Activated CD4-positive, alpha-beta T cell treated with anti-CD3 and anti-CD28 coated beads for 36 hours (primary cell): Measurements from ENCODE around the gene IGFBPL1. TPM values are rescaled to one million over a fixed set of nuclear protein-coding genes. Genes with fewer than 3 reads are reported as not detected.

Source experiments
- ATAC-seq: fragments of 200-7000 bp; cut with Tn5 transposase; one replicate; pipeline ENCODE4 v1.10.0; 2021; ENCODE audit warnings: mild to moderate bottlenecking, moderate library complexity
- CTCF ChIA-PET: fragments of 350-600 bp; sonication (Branson Sonifier 250); formaldehyde crosslinking; loops from one replicate; lab custom pipeline; 2021; ENCODE audit warnings: antibody characterized with exemption; lab: Charles Lee
- POLR2A ChIA-PET: fragments of 350-600 bp; sonication (Branson Sonifier 250); formaldehyde crosslinking; loops from one replicate; lab custom pipeline; 2021; ENCODE audit warnings: antibody characterized with exemption, inconsistent platforms; lab: Charles Lee
- DNase-seq: peaks from one replicate; pipeline ENCODE4 v3.0.0-alpha.2; 2020
- H3K27ac Mint-ChIP-seq: one replicate; pipeline ENCODE4 v1.8.0; 2021; ENCODE audit warnings: mixed read lengths
- H3K27me3 Mint-ChIP-seq: one replicate; pipeline ENCODE4 v1.8.0; 2021; ENCODE audit warnings: mixed read lengths
- H3K36me3 Mint-ChIP-seq: one replicate; pipeline ENCODE4 v1.8.0; 2021; ENCODE audit warnings: low read depth, mixed read lengths
- H3K4me1 Mint-ChIP-seq: one replicate; pipeline ENCODE4 v1.8.0; 2021; ENCODE audit warnings: mixed read lengths
- H3K4me3 Mint-ChIP-seq: one replicate; pipeline ENCODE4 v1.8.0; 2021; ENCODE audit warnings: mild to moderate bottlenecking, moderate library complexity, mixed read lengths
- H3K9me3 Mint-ChIP-seq: one replicate; pipeline ENCODE4 v1.8.0; 2021; ENCODE audit warnings: low read depth, mixed read lengths
- intact Hi-C, 2 experiments: fragments of 100-400 bp; cut with DNase I in 1 of 2; cut with micrococcal nuclease in 1 of 2; formaldehyde crosslinking; loops; one replicate each; pipeline versions ENCODE4 v1.14.2 to v1.15.1; 2022 to 2024; cut with DNase I, micrococcal nuclease
- total RNA-seq, 2 experiments: library from RNA; stranded (reverse); gene quantifications; one replicate each; pipeline ENCODE4 v1.2.3, GENCODE V29; 2021

IGFBPL1 gene
- total RNA-seq, 2 experiments from 2014 or later, result 0.21 TPM; not detected in 1

DNA sequence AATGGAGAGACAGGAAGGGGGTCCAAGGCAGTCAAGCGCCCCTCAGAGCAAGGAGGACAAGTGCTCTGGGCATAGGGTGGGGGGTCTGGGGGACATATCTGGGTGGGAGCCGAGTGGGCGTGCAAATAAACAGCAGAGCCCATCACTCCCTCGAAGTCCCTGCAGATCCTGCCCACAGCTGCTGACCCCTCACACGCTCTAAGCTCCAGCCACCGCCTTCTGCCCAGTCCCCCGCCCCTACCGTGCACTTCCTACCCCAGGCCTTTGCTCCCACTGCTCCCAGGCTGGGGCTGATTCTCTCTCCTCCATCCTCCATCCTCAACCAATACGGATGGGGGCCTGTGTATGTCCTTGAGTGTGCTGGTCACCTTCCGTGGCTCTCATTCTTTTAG is 48.7 kb downstream of the IGFBPL1 start:
- H3K9me3 Mint-ChIP-seq, result no peaks in the 10 kb centered on the region
- H3K4me1 Mint-ChIP-seq, result no peaks in the 10 kb centered on the region
- no peak overlapping the region for H3K4me3 Mint-ChIP-seq
- no peak overlapping the region for H3K27ac Mint-ChIP-seq
- intact Hi-C loops, result no loop called here
- peaks cover 2% of the 10 kb centered on the region for H3K27me3 Mint-ChIP-seq
- POLR2A ChIA-PET, result interaction anchor here (0.7 kb wide), 1 partner anchor 13 kb away, joined by 6 read pairs; no protein-coding TSS in a partner anchor
- no peak for DNase-seq
- ATAC-seq, result no peak
- CTCF ChIA-PET, result no interaction called here
- H3K36me3 Mint-ChIP-seq, result no peaks in the 10 kb centered on the region

DNA sequence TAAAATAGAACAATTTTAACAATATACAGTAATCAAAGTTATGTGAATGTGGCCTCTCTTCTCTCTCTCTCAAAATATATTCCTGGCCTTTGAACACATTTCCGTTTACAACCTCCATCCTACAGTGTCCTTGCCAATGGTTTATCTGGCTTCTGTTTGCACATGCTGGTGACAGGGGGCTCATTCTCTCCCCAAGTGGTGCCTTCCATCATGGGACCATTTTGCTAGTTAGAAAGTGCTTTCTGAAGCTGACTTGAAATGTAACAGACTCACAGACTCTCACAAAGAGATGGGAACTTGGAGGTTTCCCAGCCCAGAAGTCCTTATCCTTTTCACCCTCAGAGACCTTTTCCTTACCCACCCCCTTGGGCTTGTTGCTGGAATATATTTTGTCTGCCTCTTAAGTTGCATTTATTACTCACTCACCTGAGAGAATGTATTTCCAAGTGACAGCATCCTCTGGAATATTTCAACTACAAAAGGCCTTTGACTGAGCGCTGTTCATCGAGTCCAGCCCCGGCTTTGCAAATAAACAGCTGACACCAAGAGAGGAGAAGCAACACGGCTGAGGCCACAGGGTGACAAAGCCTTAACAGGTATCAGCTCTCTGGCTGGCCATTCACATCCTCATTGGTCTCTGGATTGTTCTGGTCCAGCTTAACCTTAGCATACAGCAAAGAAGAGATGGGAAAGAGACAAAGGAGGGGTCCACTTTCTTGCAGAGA is 49.2 kb downstream of the IGFBPL1 start:
- CTCF ChIA-PET, result interaction anchor here (0.7 to 1.5 kb wide), 3 partner anchors 26 to 179 kb away, joined by 3 read pairs; no protein-coding TSS in a partner anchor
- H3K27ac Mint-ChIP-seq, result no peak overlapping the region
- no peak overlapping the region for H3K4me3 Mint-ChIP-seq
- POLR2A ChIA-PET, result interaction anchor here (0.7 kb wide), 1 partner anchor 14 kb away, joined by 6 read pairs; no protein-coding TSS in a partner anchor
- DNase-seq, result no peak
- peaks cover 2% of the 10 kb centered on the region for H3K27me3 Mint-ChIP-seq
- H3K36me3 Mint-ChIP-seq, result no peaks in the 10 kb centered on the region
- H3K4me1 Mint-ChIP-seq, result no peaks in the 10 kb centered on the region
- no peak for ATAC-seq
- intact Hi-C loops, result no loop called here
- H3K9me3 Mint-ChIP-seq, result no peaks in the 10 kb centered on the region

DNA sequence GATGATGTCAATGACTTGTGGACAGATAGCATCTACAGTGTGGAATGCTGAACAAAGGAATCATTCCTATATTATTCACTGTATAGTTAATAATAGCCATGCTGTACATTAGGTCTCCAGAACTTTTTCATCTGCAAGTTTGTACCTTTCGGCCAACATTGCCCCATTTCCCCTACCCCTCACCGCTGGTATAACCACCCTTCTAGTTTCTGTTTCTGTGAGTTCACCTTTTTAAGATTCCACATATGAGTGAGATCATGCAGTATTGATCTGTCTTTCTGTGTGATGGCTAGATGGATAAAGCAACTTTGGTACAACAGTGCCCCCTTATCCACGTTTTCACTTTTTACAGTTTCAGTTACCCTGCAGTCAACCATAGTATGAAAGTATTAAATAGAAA is 50.6 kb downstream of the IGFBPL1 start:
- ChIA-PET CTCF (interaction anchor here (1.0 to 1.5 kb wide), 2 partner anchors 27 to 180 kb away, joined by 3 read pairs; no protein-coding TSS in a partner anchor), POLR2A (no interaction called here)
- H3K9me3 Mint-ChIP-seq, result no peaks in the 10 kb centered on the region
- DNase-seq (no peak), ATAC-seq (no peak)
- H3K4me1 Mint-ChIP-seq, result no peaks in the 10 kb centered on the region
- intact Hi-C loops, result no loop called here
- H3K36me3 Mint-ChIP-seq, result no peaks in the 10 kb centered on the region
- H3K4me3 Mint-ChIP-seq, result no peak overlapping the region
- no peak overlapping the region for H3K27ac Mint-ChIP-seq
- H3K27me3 Mint-ChIP-seq, result peaks cover 2% of the 10 kb centered on the region

DNA sequence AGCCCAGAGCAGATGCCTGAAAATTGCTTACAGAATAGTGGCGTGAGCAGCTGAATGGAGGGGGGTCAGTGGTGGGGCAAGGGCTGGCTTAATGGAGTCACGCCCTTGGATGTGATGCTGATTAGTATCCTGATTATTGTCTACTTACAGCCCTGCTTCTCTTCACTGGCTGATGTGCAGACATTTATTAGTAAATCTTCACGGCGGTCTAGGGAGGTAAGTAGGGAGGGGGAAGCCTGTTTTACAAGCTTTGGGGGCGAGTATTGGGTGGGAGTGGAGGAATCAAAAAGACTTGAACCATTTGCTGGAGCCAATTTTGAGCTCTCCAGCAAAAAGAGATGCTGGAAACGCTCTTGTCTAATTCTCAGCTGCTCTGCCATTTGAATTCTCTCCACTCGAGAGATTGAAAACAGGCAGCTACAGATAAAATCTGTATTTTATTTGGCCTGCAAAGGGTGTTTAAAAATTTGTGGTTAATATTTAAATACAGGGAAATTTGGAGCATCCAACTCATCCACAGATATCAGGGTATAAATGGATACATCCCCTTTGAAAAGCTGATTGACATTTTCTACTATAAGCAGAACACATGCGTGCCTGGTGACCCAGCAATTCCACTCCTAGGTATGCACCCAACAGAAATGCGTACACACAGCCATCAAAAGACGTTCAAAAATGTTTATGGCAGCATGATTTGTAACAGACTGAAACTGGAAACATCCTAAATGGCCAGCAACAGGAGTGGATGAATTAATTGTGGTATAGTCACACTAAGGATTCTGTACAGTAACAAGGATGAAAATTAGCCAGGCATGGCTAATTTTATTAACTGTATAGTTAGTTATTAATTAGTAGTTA is 51.3 kb downstream of the IGFBPL1 start:
- no peaks in the 10 kb centered on the region for H3K36me3 Mint-ChIP-seq
- peaks cover 2% of the 10 kb centered on the region for H3K27me3 Mint-ChIP-seq
- H3K4me3 Mint-ChIP-seq, result no peak overlapping the region
- H3K27ac Mint-ChIP-seq, result no peak overlapping the region
- ATAC-seq, result no peak
- no peak for DNase-seq
- no peaks in the 10 kb centered on the region for H3K9me3 Mint-ChIP-seq
- intact Hi-C loops, result no loop called here
- ChIA-PET POLR2A (no interaction called here), CTCF (interaction anchor here (0.8 to 1.0 kb wide), 2 partner anchors 212 to 1761 kb away, joined by 3 read pairs; no protein-coding TSS in a partner anchor)
- H3K4me1 Mint-ChIP-seq, result no peaks in the 10 kb centered on the region

DNA sequence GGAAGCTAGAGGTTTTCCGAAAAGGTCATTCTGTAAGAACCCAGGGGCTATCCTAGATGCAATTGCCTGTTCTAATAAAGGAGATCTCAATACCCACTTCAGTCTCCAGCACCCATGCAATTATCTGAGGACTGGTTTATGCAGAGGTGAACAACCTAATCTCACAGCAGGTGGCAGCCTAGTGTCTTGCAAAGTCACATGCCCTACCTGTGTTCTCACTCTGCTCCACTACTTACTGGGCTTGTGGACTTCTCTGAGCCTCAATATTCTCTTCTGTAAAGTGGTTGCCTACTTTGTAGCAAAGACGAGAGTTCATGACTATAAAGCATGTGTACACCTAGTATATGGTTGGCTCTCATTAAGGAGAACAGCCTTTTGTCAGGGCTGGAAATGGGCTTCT is 52.8 kb downstream of the IGFBPL1 start:
- ChIA-PET POLR2A (no interaction called here), CTCF (no interaction called here)
- H3K36me3 Mint-ChIP-seq, result no peaks in the 10 kb centered on the region
- peaks cover 2% of the 10 kb centered on the region for H3K27me3 Mint-ChIP-seq
- H3K4me3 Mint-ChIP-seq, result no peak overlapping the region
- no peak overlapping the region for H3K27ac Mint-ChIP-seq
- ATAC-seq (peak; percentile 75), DNase-seq (peak; percentile 47)
- no peaks in the 10 kb centered on the region for H3K9me3 Mint-ChIP-seq
- intact Hi-C loops, result loop anchor here in 1 of 2 experiments (1.0 kb wide), 2 partner anchors 29 to 62 kb away; no protein-coding TSS in a partner anchor
- H3K4me1 Mint-ChIP-seq, result no peaks in the 10 kb centered on the region

DNA sequence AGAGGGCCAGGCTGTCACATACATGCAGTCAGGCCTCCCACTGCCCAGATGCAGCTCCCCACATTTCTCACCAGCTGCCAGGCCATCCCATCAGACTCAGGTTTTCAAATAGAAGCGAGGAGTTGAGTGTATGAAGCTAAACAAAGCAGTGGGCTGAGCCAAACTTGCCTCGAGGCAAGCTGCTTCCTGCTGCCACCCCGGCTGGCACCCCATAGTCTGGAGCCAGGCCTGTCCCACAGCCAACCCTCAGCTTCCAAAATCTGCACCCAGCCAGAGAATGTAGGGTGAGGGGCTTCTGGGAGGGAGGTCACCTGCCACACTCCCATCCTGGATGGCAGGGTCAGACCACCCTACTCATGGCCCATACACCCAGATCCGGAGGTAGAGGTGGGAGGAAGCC is 54.1 kb downstream of the IGFBPL1 start:
- no peak for ATAC-seq
- Mint-ChIP-seq H3K4me1 (no peaks in the 10 kb centered on the region), H3K4me3 (no peak overlapping the region), H3K27me3 (peaks cover 4% of the 10 kb centered on the region), H3K27ac (no peak overlapping the region), H3K36me3 (no peaks in the 10 kb centered on the region), H3K9me3 (no peaks in the 10 kb centered on the region)
- DNase-seq, result no peak
- ChIA-PET POLR2A (no interaction called here), CTCF (no interaction called here)
- intact Hi-C loops, result no loop called here

DNA sequence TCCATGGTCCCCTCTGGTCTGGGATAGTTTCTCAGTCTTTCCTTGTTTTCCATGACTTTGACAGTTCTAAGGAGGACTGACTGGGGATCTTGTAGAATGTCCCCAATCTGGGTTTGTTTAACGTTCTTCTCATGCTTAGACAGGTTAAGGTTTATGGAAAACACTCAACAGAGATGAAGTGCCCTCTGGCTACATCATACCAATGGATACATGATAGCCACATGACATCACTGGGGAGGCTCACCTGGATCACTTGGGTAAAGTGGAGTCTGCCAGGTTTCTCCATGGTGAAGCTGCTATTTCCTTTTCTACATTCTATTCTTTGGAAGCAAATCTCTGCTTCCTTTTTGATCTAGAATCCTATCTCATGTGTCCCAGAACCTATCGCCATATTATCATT is 55.5 kb downstream of the IGFBPL1 start:
- Mint-ChIP-seq H3K36me3 (no peaks in the 10 kb centered on the region), H3K27me3 (peaks cover 6% of the 10 kb centered on the region), H3K4me3 (no peak overlapping the region), H3K4me1 (no peaks in the 10 kb centered on the region), H3K27ac (no peak overlapping the region), H3K9me3 (no peaks in the 10 kb centered on the region)
- ChIA-PET POLR2A (no interaction called here), CTCF (no interaction called here)
- intact Hi-C loops, result loop anchor here in 1 of 2 experiments (5.0 kb wide), 1 partner anchor 106 kb away; no protein-coding TSS in a partner anchor
- ATAC-seq (no peak), DNase-seq (no peak)

DNA sequence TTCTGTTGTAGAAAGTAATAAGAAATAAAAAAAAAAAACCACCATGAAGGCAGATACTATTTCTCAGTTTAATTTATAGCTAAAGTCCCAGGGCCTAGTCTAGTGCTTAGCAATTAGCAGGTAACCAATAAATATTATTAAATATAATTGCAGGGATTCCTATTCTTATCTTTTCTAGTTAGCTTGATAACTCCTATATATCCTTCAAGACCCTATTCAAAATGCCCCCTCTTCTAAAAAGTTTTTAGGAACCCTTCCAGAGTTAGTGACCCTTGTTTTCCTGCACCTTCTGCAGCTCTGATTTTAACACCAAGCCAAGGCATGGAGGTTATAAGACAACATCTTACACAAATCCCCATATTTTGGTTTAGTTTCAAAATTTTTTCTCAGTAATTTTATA is 56.4 kb downstream of the IGFBPL1 start:
- peaks cover 3% of the 10 kb centered on the region for H3K4me1 Mint-ChIP-seq
- CTCF ChIA-PET, result no interaction called here
- no peaks in the 10 kb centered on the region for H3K9me3 Mint-ChIP-seq
- H3K27me3 Mint-ChIP-seq, result peaks cover 6% of the 10 kb centered on the region
- no peaks in the 10 kb centered on the region for H3K36me3 Mint-ChIP-seq
- no peak for ATAC-seq
- intact Hi-C loops, result loop anchor here in 1 of 2 experiments (5.0 kb wide), 1 partner anchor 106 kb away; no protein-coding TSS in a partner anchor
- DNase-seq, result no peak
- POLR2A ChIA-PET, result no interaction called here
- H3K4me3 Mint-ChIP-seq, result no peak overlapping the region
- no peak overlapping the region for H3K27ac Mint-ChIP-seq

DNA sequence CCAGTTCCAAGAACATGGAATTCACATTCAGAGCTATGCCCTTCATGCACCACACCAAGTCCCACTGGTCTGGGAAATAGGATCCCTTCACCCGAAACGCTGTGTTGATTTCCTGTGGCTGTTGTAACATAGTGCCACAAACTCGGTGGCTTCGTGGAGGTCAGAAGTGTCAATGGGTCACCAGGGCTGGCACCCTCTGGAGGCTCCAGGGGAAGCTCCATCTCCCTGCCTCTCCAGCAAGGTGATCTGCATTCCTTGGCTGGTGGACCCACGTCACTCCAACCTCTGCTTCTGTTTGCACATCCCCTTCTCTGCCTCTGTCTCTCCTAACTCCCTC is 60.7 kb downstream of the IGFBPL1 start:
- Mint-ChIP-seq H3K9me3 (no peaks in the 10 kb centered on the region), H3K27me3 (peaks cover 4% of the 10 kb centered on the region), H3K36me3 (no peaks in the 10 kb centered on the region), H3K27ac (no peak overlapping the region), H3K4me3 (no peak overlapping the region), H3K4me1 (peaks cover 4% of the 10 kb centered on the region)
- no peak for ATAC-seq
- intact Hi-C loops, result loop anchor here (1.0 to 5.0 kb wide), 6 partner anchors 203 to 611 kb away; partner anchors contain the start of gene TRMT10B (in 1 of the 2)
- CTCF ChIA-PET, result interaction anchor here (0.8 to 1.5 kb wide), 3 partner anchors 275 to 452 kb away, joined by 3 to 5 read pairs (median 3); no protein-coding TSS in a partner anchor
- POLR2A ChIA-PET, result no interaction called here
- DNase-seq, result no peak

DNA sequence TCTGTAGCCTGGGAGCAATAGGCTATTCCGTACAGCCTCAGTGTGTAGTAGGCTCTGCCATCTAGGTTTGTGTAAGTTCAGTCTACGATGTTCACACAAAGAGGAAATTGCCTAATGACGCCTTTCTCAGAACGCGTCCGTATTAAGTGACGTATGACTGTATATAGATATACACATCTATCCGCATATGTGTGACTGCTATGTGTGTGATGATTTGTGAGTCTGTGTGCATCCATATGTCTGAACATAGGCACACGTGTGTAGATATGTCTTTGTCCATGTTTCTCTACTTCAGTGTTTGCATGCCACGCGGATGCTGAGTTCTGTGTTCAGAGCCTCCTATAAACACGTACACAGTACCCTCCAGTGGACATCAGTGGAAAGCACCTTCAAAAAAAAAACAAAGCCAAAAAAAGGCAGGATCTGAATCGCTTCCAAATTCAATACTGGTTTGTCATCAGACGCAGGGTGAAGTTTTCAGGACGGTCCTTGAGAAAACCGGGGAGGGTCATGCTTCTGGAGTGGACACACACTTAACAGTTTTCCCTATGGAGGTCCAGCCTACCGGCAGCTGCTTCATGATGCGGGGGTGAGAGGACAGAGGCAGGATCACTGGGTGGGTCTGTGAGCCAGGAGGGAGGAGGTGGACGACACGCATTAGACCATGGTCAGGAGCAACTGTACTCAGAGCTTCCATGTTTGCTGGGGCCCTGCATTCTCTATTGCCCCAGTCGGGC is 61.2 kb downstream of the IGFBPL1 start:
- Mint-ChIP-seq H3K4me1 (peaks cover 4% of the 10 kb centered on the region), H3K4me3 (no peak overlapping the region), H3K9me3 (no peaks in the 10 kb centered on the region), H3K27ac (peak overlapping the region; percentile 11), H3K27me3 (peaks cover 4% of the 10 kb centered on the region), H3K36me3 (no peaks in the 10 kb centered on the region)
- POLR2A ChIA-PET, result no interaction called here
- intact Hi-C loops, result loop anchor here (1.0 to 5.0 kb wide), 6 partner anchors 202 to 611 kb away; partner anchors contain the start of gene TRMT10B (in 1 of the 2)
- ATAC-seq, result peak; percentile 75
- peak; percentile 44 for DNase-seq
- CTCF ChIA-PET, result interaction anchor here (0.8 to 1.5 kb wide), 3 partner anchors 274 to 452 kb away, joined by 3 to 5 read pairs (median 3); no protein-coding TSS in a partner anchor

DNA sequence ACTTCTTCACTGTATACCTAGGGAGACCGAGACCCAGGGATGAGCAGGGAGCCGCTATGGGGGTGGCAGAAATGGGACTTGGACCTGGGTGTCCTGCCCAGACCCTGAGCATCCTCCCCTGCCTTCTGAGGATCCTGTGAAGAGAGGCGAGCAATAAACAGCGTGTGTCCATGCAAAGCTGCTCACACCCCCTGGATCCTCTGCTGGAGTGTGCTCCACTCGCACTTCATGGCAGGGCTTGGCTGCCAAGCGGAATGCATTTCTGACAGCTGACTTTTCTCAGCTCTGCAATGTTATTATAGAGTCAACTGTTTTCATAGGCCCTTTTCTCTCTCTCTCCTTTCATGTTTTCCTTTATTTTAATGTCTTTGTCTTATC is 62.8 kb downstream of the IGFBPL1 start:
- Mint-ChIP-seq H3K27me3 (peaks cover 4% of the 10 kb centered on the region), H3K9me3 (no peaks in the 10 kb centered on the region), H3K27ac (no peak overlapping the region), H3K4me3 (no peak overlapping the region), H3K36me3 (no peaks in the 10 kb centered on the region), H3K4me1 (peaks cover 4% of the 10 kb centered on the region)
- intact Hi-C loops, result loop anchor here in 1 of 2 experiments (5.0 kb wide), 1 partner anchor 609 kb away; the partner anchor contains the start of gene TRMT10B
- DNase-seq (no peak), ATAC-seq (no peak)
- CTCF ChIA-PET, result interaction anchor here (0.8 kb wide), 1 partner anchor 458 kb away, joined by 3 read pairs; no protein-coding TSS in a partner anchor
- POLR2A ChIA-PET, result no interaction called here
